Astrocyte of the cerebellum (primary cell): ENCODE results near the gene TIE1.

ENCODE experiments used
- DNase-seq: peaks from one replicate; pipeline ENCODE4 v3.0.0-alpha.2; 2011; ENCODE audit warnings: low read depth
- H3K4me3 ChIP-seq: 2 replicates; pipeline ENCODE4 v1.5.1; 2011; ENCODE audit warnings: mild to moderate bottlenecking, low read depth, low read length, moderate library complexity
- CTCF ChIP-seq: IDR thresholded peaks from 2 replicates; pipeline ENCODE4 v1.5.1; 2012; ENCODE audit warnings: low read length, low read depth, moderate library complexity, mild to moderate bottlenecking; ENCODE audit errors: missing control alignments
- in situ Hi-C: cut with HindIII; loops from 2 replicates; pipeline ENCODE4 v1.10.0; 2017; ENCODE audit warnings: low sequenced_read_pairs

TIE1 gene

GRCh38 chr1:43340559-43340958, 39.8 kb downstream of the TIE1 start:
- no peak for DNase-seq
- in situ Hi-C loops, result no loop called here
- TF ChIP-seq CTCF, result no peak
- H3K4me3 ChIP-seq, result no peak overlapping the region

- DNase-seq, result no peak
- H3K4me3 ChIP-seq, result no peak overlapping the region
- in situ Hi-C loops, result no loop called here
- no peak for TF ChIP-seq CTCF
Measured at GRCh38 chr1:43344267-43344850, 43.6 kb downstream of the TIE1 start.

- no peak overlapping the region for H3K4me3 ChIP-seq
- in situ Hi-C loops, result no loop called here
- no peak for TF ChIP-seq CTCF
- DNase-seq, result no peak
Measured at GRCh38 chr1:43345120-43345519, 44.3 kb downstream of the TIE1 start.

GRCh38 chr1:43346636-43347035, 45.9 kb downstream of the TIE1 start:
- in situ Hi-C loops, result no loop called here
- H3K4me3 ChIP-seq, result no peak overlapping the region
- no peak for TF ChIP-seq CTCF
- no peak for DNase-seq

GRCh38 chr1:43348343-43348808, 47.6 kb downstream of the TIE1 start:
- DNase-seq, result no peak
- in situ Hi-C loops, result no loop called here
- TF ChIP-seq CTCF, result no peak
- peak overlapping the region; percentile 47 for H3K4me3 ChIP-seq

GRCh38 chr1:43348809-43349593, 48.2 kb downstream of the TIE1 start:
- no peak for TF ChIP-seq CTCF
- no peak for DNase-seq
- in situ Hi-C loops, result no loop called here
- H3K4me3 ChIP-seq, result peak overlapping the region; percentile 47
